H1 (cell line): ENCODE data around the gene PRPF6. TPM values are rescaled to one million over a fixed set of nuclear protein-coding genes. Genes with fewer than 3 reads are reported as not detected.

Experiments
- CTCF ChIA-PET: fragments of 300-600 bp; sonication (Branson Sonifier 250); formaldehyde crosslinking; loops from one replicate; lab custom pipeline; 2021; ENCODE audit not compliant: partially characterized antibody; lab: Charles Lee
- POLR2A ChIA-PET: fragments of 300-600 bp; sonication (Branson Sonifier 250); formaldehyde crosslinking; loops from one replicate; lab custom pipeline; 2021; ENCODE audit warnings: inconsistent platforms; ENCODE audit not compliant: partially characterized antibody; lab: Charles Lee
- DNase-seq, 2 experiments: peaks; one replicate each; pipeline versions ENCODE4 v3.0.0 to v3.0.0-alpha.2; 2010 to 2022; ENCODE audit warnings: low spot score in 2 of 2, low read depth in 1 of 2, mixed read lengths in 1 of 2
- FAIRE-seq: peaks from 2 replicates; lab custom pipeline; 2011; peaks lifted over from hg19 to GRCh38; lab: Jason Lieb, UNC
- H2AFZ ChIP-seq: 2 replicates; pipeline ENCODE4 v1.8.1; 2012; ENCODE audit warnings: low read length, inconsistent platforms
- H2AK5ac ChIP-seq: 2 replicates; pipeline ENCODE4 v1.6.1; 2013; ENCODE audit warnings: low read depth, low read length
- H2BK120ac ChIP-seq: replicated peaks from 2 replicates; pipeline ENCODE3; 2013; ENCODE audit warnings: low read depth, low read length, inconsistent platforms
- H2BK12ac ChIP-seq: 2 replicates; pipeline ENCODE4 v1.6.1; 2013; ENCODE audit warnings: low read depth, low read length
- H2BK15ac ChIP-seq: 2 replicates; pipeline ENCODE4 v1.6.1; 2013; ENCODE audit warnings: low read length
- H2BK20ac ChIP-seq: 2 replicates; pipeline ENCODE4 v1.6.1; 2013; ENCODE audit warnings: low read length
- H2BK5ac ChIP-seq: 2 replicates; pipeline ENCODE4 v1.6.1; 2013; ENCODE audit warnings: low read depth, low read length
- H3K14ac ChIP-seq: 2 replicates; pipeline ENCODE4 v1.6.1; 2013; ENCODE audit warnings: inconsistent platforms; ENCODE audit not compliant: insufficient read length
- H3K18ac ChIP-seq: 2 replicates; pipeline ENCODE4 v1.6.1; 2013; ENCODE audit warnings: low read length; ENCODE audit errors: extremely low read depth
- H3K23ac ChIP-seq: 2 replicates; pipeline ENCODE4 v1.6.1; 2013; ENCODE audit warnings: inconsistent platforms; ENCODE audit not compliant: insufficient read length
- H3K23me2 ChIP-seq: 2 replicates; pipeline ENCODE4 v1.6.1; 2013; ENCODE audit warnings: low read depth, low read length
- H3K27ac ChIP-seq: 2 replicates; pipeline ENCODE4 v1.6.1; 2011; ENCODE audit warnings: low read depth, low read length, inconsistent platforms
- H3K27me3 ChIP-seq, 4 experiments: replicated peaks in 1 of 4; 1 replicate in 1 of 4; 2 replicates in 3 of 4; pipeline versions ENCODE4 v1.6.1 to v1.8.1; 2011 to 2013; ENCODE audit warnings: low read length in 3 of 4, mild to moderate bottlenecking in 3 of 4, inconsistent platforms in 2 of 4, mixed read lengths in 2 of 4, moderate library complexity in 1 of 4; ENCODE audit not compliant: control insufficient read depth in 3 of 4, insufficient read depth in 3 of 4; ENCODE audit errors: extremely low read depth in 1 of 4
- H3K36me3 ChIP-seq, 4 experiments: 2 replicates each; pipeline versions ENCODE4 v1.6.1 to v1.8.1; 2011 to 2013; ENCODE audit warnings: mild to moderate bottlenecking in 4 of 4, low read length in 3 of 4, moderate library complexity in 2 of 4, control low read depth in 1 of 4, inconsistent platforms in 1 of 4; ENCODE audit not compliant: insufficient read depth in 4 of 4, control insufficient read depth in 2 of 4
- H3K4ac ChIP-seq: replicated peaks from 2 replicates; pipeline ENCODE3; 2013; ENCODE audit warnings: low read length, low read depth, mixed read lengths, inconsistent platforms; ENCODE audit not compliant: insufficient read length
- H3K4me1 ChIP-seq, 4 experiments: replicated peaks in 1 of 4; 1 replicate in 1 of 4; 2 replicates in 3 of 4; pipeline versions ENCODE4 v1.6.1 to v1.8.1; 2011 to 2013; ENCODE audit warnings: low read length in 3 of 4, inconsistent platforms in 2 of 4, mixed read lengths in 1 of 4; ENCODE audit not compliant: insufficient read depth in 4 of 4, control insufficient read depth in 3 of 4
- H3K4me2 ChIP-seq, 2 experiments: 2 replicates each; pipeline versions ENCODE4 v1.6.1 to v1.8.1; 2011 to 2013; ENCODE audit warnings: low read depth in 2 of 2, low read length in 2 of 2, control low read depth in 1 of 2, inconsistent platforms in 1 of 2, mild to moderate bottlenecking in 1 of 2; ENCODE audit not compliant: insufficient read depth in 1 of 2
- H3K4me3 ChIP-seq, 4 experiments: fragments of 200-600, 300-600 bp in 1 of 4; sonication (generic), shearing (Covaris generic), sonication (Bioruptor Twin) in 1 of 4; 2 replicates each; pipeline versions ENCODE4 v1.5.1 to v1.8.1; 2011 to 2016; ENCODE audit warnings: low read length in 4 of 4, low read depth in 3 of 4, control low read depth in 2 of 4, inconsistent platforms in 2 of 4, mild to moderate bottlenecking in 2 of 4, mixed read lengths in 1 of 4, moderate library complexity in 1 of 4; ENCODE audit not compliant: insufficient read depth in 2 of 4; ENCODE audit errors: extremely low read depth in 1 of 4
- H3K56ac ChIP-seq: replicated peaks from 2 replicates; pipeline ENCODE3; 2013; ENCODE audit warnings: low read depth, mild to moderate bottlenecking, mixed read lengths, low read length, inconsistent platforms; ENCODE audit not compliant: insufficient read length
- H3K79me1 ChIP-seq: 2 replicates; pipeline ENCODE4 v1.6.1; 2013; ENCODE audit warnings: low read depth, low read length, control low read depth
- H3K79me2 ChIP-seq, 2 experiments: 2 replicates each; pipeline versions ENCODE4 v1.6.1 to v1.8.1; 2012 to 2013; ENCODE audit warnings: low read length in 2 of 2, mild to moderate bottlenecking in 2 of 2, inconsistent platforms in 1 of 2; ENCODE audit not compliant: insufficient read depth in 2 of 2, control insufficient read depth in 1 of 2
- H3K9ac ChIP-seq, 4 experiments: replicated peaks in 1 of 4; 1 replicate in 1 of 4; 2 replicates in 3 of 4; pipeline versions ENCODE4 v1.6.1 to v1.8.1; 2011 to 2013; ENCODE audit warnings: low read depth in 3 of 4, low read length in 3 of 4, control low read depth in 2 of 4, mild to moderate bottlenecking in 2 of 4, moderate library complexity in 2 of 4, inconsistent platforms in 1 of 4; ENCODE audit errors: extremely low read depth in 1 of 4
- H3K9me3 ChIP-seq, 2 experiments: 2 replicates each; pipeline versions ENCODE4 v1.6.1 to v1.8.1; 2012 to 2013; ENCODE audit warnings: mild to moderate bottlenecking in 2 of 2, moderate library complexity in 2 of 2, control low read depth in 1 of 2, inconsistent platforms in 1 of 2, low read depth in 1 of 2, low read length in 1 of 2, mixed read lengths in 1 of 2; ENCODE audit not compliant: insufficient read depth in 2 of 2
- H4K20me1 ChIP-seq, 2 experiments: replicated peaks in 1 of 2; 2 replicates each; pipeline versions ENCODE3 to v1.8.1; 2011 to 2013; ENCODE audit warnings: inconsistent platforms in 2 of 2, low read length in 2 of 2, mild to moderate bottlenecking in 1 of 2; ENCODE audit not compliant: insufficient read depth in 2 of 2, control insufficient read depth in 1 of 2
- H4K5ac ChIP-seq: 2 replicates; pipeline ENCODE4 v1.6.1; 2013; ENCODE audit warnings: low read length, low read depth, mixed read lengths, inconsistent platforms; ENCODE audit not compliant: insufficient read length
- H4K8ac ChIP-seq: 2 replicates; pipeline ENCODE4 v1.8.0; 2013; ENCODE audit warnings: mild to moderate bottlenecking, moderate library complexity, low read length, inconsistent platforms; ENCODE audit not compliant: insufficient read depth; ENCODE audit errors: extremely low read depth
- H4K91ac ChIP-seq: replicated peaks from 2 replicates; pipeline ENCODE3; 2013; ENCODE audit warnings: low read length, mixed read lengths, inconsistent platforms; ENCODE audit not compliant: insufficient read length
- CBX5 ChIP-seq: fragments of 300-800, 300-1000 bp; sonication (generic); IDR thresholded peaks from 2 replicates; pipeline ENCODE4 v1.7.1; 2016; ENCODE audit warnings: antibody characterized with exemption, low read length, low read depth
- CEBPB ChIP-seq: IDR thresholded peaks from 2 replicates; pipeline ENCODE4 v1.6.1; 2012; ENCODE audit warnings: low read depth, low read length
- EGR1 ChIP-seq: IDR thresholded peaks from 2 replicates; pipeline ENCODE4 v1.6.1; 2011; ENCODE audit warnings: low read depth, low read length, borderline replicate concordance
- HDAC2 ChIP-seq, 2 experiments: fragments of 300-600 bp in 1 of 2; sonication (generic) in 1 of 2; IDR thresholded peaks; 2 replicates each; pipeline ENCODE4 v1.6.1; 2011 to 2012; ENCODE audit warnings: low read depth in 2 of 2, low read length in 2 of 2, mild to moderate bottlenecking in 2 of 2, moderate library complexity in 2 of 2, borderline replicate concordance in 1 of 2, inconsistent platforms in 1 of 2
- KDM4A ChIP-seq: IDR thresholded peaks from one replicate; pipeline ENCODE4 v1.7.1; 2012; ENCODE audit warnings: low read depth, mild to moderate bottlenecking, moderate library complexity, low read length, inconsistent platforms; ENCODE audit not compliant: severe bottlenecking
- SRF ChIP-seq: IDR thresholded peaks from 2 replicates; pipeline ENCODE4 v1.6.1; 2011; ENCODE audit warnings: mild to moderate bottlenecking, low read depth, low read length, moderate library complexity
- TAF7 ChIP-seq: optimal IDR thresholded peaks from 2 replicates; pipeline ENCODE3; 2011; ENCODE audit warnings: low read depth, mild to moderate bottlenecking, inconsistent platforms, low read length, moderate library complexity, borderline replicate concordance
- WGBS, 2 experiments: shearing (Covaris generic) in 1 of 2; methylation state at CpG; one replicate each; pipeline versions ENCODE4 v1.1.6 to v1.1.7; 2013 to 2015; ENCODE audit warnings: low lambda C conversion rate in 2 of 2, mixed read lengths in 2 of 2, inconsistent platforms in 1 of 2, low coverage in 1 of 2, missing lambda C conversion rate in 1 of 2; ENCODE audit not compliant: insufficient replicate concordance in 2 of 2, insufficient coverage in 1 of 2, insufficient read length in 1 of 2; ENCODE audit errors: extremely low coverage in 1 of 2, missing lambda C conversion rate in 1 of 2; 5-methylcytosine and 5-hydroxymethylcytosine counted together
- polyA plus RNA-seq, 7 experiments: library from polyadenylated mRNA; depleted of rRNA in 3 of 7; stranded (reverse) in 5 of 7; unstranded in 2 of 7; fragments of >200 nt in 5 of 7; fragments of 200-250 nt in 2 of 7; gene quantifications; 1 replicate in 5 of 7; 2 replicates in 1 of 7; 4 replicates in 1 of 7; pipeline versions ENCODE4 v1.2.1 to v1.2.3, GENCODE V29; 2011 to 2013; ENCODE audit warnings: missing spikeins in 2 of 7, mixed read lengths in 2 of 7
- total RNA-seq: library from RNA; stranded (reverse); fragmentation: NEBNext Ultra II Directional; extraction: Animal tissue kit (Norgen Biotek cat#: 25700); gene quantifications from 2 replicates; pipeline ENCODE4 v1.2.1, GENCODE V29; 2021
- TF ChIP-seq, protein P1 (sequence below), 3 experiments: IDR thresholded peaks; 1 replicate in 2 of 3; 2 replicates in 1 of 3; pipeline versions ENCODE4 v1.5.1 to v1.6.1; 2011; ENCODE audit warnings: low read length in 3 of 3, mild to moderate bottlenecking in 3 of 3, inconsistent platforms in 2 of 3, low read depth in 1 of 3, moderate library complexity in 1 of 3; ENCODE audit not compliant: insufficient read depth in 1 of 3; ENCODE audit errors: control extremely low read depth in 1 of 3

The PRPF6 gene
- total and polyA plus RNA-seq, 2 of the 8 experiments (the other 6 are each of a cell fraction or from before 2014, with no cell fraction given) = 27.9 to 76.9 TPM

GRCh38 chr20:63955281-63955826 is 25.6 kb upstream of the PRPF6 start:
- no peak overlapping the region for H3K4ac ChIP-seq
- ChIA-PET POLR2A (interaction anchor here (0.8 to 4.0 kb wide), 6 partner anchors 12 to 256 kb away, joined by 3 to 68 read pairs (median 4); partner anchors contain the start of genes PRPF6 and TPD52L2), CTCF (interaction anchor here (0.6 to 2.9 kb wide), 9 partner anchors 16 to 503 kb away, joined by 3 to 14 read pairs (median 4); no protein-coding TSS in a partner anchor)
- no peak overlapping the region for H2AK5ac ChIP-seq
- FAIRE-seq = no peak
- H4K91ac ChIP-seq = no peak overlapping the region
- H3K23me2 ChIP-seq = peaks cover 8% of the 10 kb centered on the region; the same call in 1 of the 2 replicates
- H3K27me3 ChIP-seq = no peaks in the 10 kb centered on the region
- 0 out of 2 replicates have a peak overlapping the region, but pooled peaks have one; percentile 69 for H3K27ac ChIP-seq
- H3K9ac ChIP-seq = peak overlapping the region; percentile 47 to 90 (median 85); a peak in 6 of 7 replicates
- 0 out of 2 replicates have a peak overlapping the region, but pooled peaks have one; percentile 1 for H4K8ac ChIP-seq
- no peak overlapping the region for H3K18ac ChIP-seq
- H2BK20ac ChIP-seq = no peak overlapping the region
- no peak overlapping the region for H3K14ac ChIP-seq
- H3K79me2 ChIP-seq = peaks cover 17 to 52% of the 10 kb centered on the region in 2 experiments; a peak in 3 of 4 replicates
- no peaks in the 10 kb centered on the region for H3K9me3 ChIP-seq
- H4K20me1 ChIP-seq = peaks cover 10 to 26% of the 10 kb centered on the region in 2 experiments
- H2BK15ac ChIP-seq = 0 out of 2 replicates have a peak overlapping the region, but pooled peaks have one; percentile 29
- peak overlapping the region; percentile 97; the same call in 1 of the 2 replicates for H2BK5ac ChIP-seq
- peak overlapping the region; percentile 32 for H3K56ac ChIP-seq
- H2BK12ac ChIP-seq = no peak overlapping the region
- peak in 1 of 2 experiments; percentile 68 for DNase-seq
- no peak overlapping the region for H4K5ac ChIP-seq
- H3K36me3 ChIP-seq = peaks cover 0 to 6% (median 3%) of the 10 kb centered on the region in 4 experiments; a peak in 3 of 8 replicates
- no peak overlapping the region for H2BK120ac ChIP-seq
- H3K4me1 ChIP-seq = peaks cover 0 to 19% (median 12%) of the 10 kb centered on the region in 4 experiments; a peak in 6 of 7 replicates
- peak overlapping the region; percentile 61 to 73 for H3K4me2 ChIP-seq
- peaks cover 29% of the 10 kb centered on the region for H3K79me1 ChIP-seq
- no peak overlapping the region for H2AFZ ChIP-seq
- WGBS, 2 experiments = 17% methylated on average over 20 of the region's 31 CpGs; no CpG with 5 or more reads in 1 of the 2 experiments
- no peak overlapping the region for H3K23ac ChIP-seq
- H3K4me3 ChIP-seq = peak overlapping the region; percentile 94 to 98 (median 96)
- no peak for TF ChIP-seq KDM4A
- TF ChIP-seq, protein P1, sequence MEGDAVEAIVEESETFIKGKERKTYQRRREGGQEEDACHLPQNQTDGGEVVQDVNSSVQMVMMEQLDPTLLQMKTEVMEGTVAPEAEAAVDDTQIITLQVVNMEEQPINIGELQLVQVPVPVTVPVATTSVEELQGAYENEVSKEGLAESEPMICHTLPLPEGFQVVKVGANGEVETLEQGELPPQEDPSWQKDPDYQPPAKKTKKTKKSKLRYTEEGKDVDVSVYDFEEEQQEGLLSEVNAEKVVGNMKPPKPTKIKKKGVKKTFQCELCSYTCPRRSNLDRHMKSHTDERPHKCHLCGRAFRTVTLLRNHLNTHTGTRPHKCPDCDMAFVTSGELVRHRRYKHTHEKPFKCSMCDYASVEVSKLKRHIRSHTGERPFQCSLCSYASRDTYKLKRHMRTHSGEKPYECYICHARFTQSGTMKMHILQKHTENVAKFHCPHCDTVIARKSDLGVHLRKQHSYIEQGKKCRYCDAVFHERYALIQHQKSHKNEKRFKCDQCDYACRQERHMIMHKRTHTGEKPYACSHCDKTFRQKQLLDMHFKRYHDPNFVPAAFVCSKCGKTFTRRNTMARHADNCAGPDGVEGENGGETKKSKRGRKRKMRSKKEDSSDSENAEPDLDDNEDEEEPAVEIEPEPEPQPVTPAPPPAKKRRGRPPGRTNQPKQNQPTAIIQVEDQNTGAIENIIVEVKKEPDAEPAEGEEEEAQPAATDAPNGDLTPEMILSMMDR (IDR thresholded peaks at IDR 0.05; ENCODE audit: control extremely low read depth in 1 of 3, insufficient read depth in 1 of 3, low read depth in 1 of 3, low read length in 3 of 3) = peak in 2 of 3 experiments; percentile 14 to 49; a peak in 3 of 4 replicates
- TF ChIP-seq EGR1 = no peak
- TF ChIP-seq CBX5 = no peak
- TF ChIP-seq HDAC2 (IDR thresholded peaks at IDR 0.05; ENCODE audit: borderline replicate concordance in 1 of 2, low read depth in 2 of 2, low read length in 2 of 2) = 0 out of 4 replicates have a peak, but pooled peaks of 1 of the 2 experiments have one; percentile 75
- no peak for TF ChIP-seq SRF
- TF ChIP-seq TAF7 = no peak
- no peak for TF ChIP-seq CEBPB
